Psoas muscle (tissue), 8 donors: Measurements from ENCODE around the gene ROBO2. TPM values are rescaled to one million over a fixed set of nuclear protein-coding genes. Genes with fewer than 3 reads are reported as not detected.

Experiments used
- ATAC-seq, 4 donors: fragments of 200-7000 bp; cut with Tn5 transposase; one replicate each; pipeline ENCODE4 v1.9.1; 2020; ENCODE audit warnings: moderate library complexity in 3 of 4, mild to moderate bottlenecking in 2 of 4
- DNase-seq, 2 donors: peaks; one replicate each; pipeline ENCODE4 v3.0.0-alpha.2; 2020
- H3K27ac ChIP-seq: fragments of 200-600 bp; one replicate; pipeline ENCODE4 v1.8.0; 2022
- H3K27me3 ChIP-seq, 3 donors: fragments of 200-600 bp in 1 of 3; one replicate each; pipeline versions ENCODE4 v1.6.1 to v1.8.0; 2013 to 2022; ENCODE audit warnings: low read length in 2 of 3, mild to moderate bottlenecking in 2 of 3, moderate library complexity in 1 of 3; ENCODE audit not compliant: insufficient read depth in 3 of 3
- H3K36me3 ChIP-seq, 2 donors: fragments of 200-600 bp in 1 of 2; one replicate each; pipeline versions ENCODE4 v1.6.1 to v1.8.0; 2013 to 2022; ENCODE audit warnings: low read depth in 1 of 2, mild to moderate bottlenecking in 1 of 2, moderate library complexity in 1 of 2; ENCODE audit not compliant: insufficient read depth in 1 of 2
- H3K4me1 ChIP-seq: fragments of 200-600 bp; one replicate; pipeline ENCODE4 v1.8.0; 2022
- H3K4me3 ChIP-seq: fragments of 200-600 bp; one replicate; pipeline ENCODE4 v1.8.0; 2022; ENCODE audit warnings: mild to moderate bottlenecking
- H3K9me3 ChIP-seq: fragments of 200-600 bp; one replicate; pipeline ENCODE4 v1.8.0; 2022
- CTCF ChIP-seq: fragments of 200-600 bp; IDR thresholded peaks from one replicate; pipeline ENCODE4 v1.8.0; 2022; ENCODE audit warnings: antibody characterized with exemption
- WGBS, 3 donors: extraction: QIAGEN DNeasy Blood & Tissue Kit; methylation state at CpG; one replicate each; pipeline versions ENCODE4 v1.1.6 to v1.1.7; 2013; 5-methylcytosine and 5-hydroxymethylcytosine counted together
- intact Hi-C, 2 donors: fragments of 100-400 bp; cut with DNase I; formaldehyde crosslinking; loops; one replicate each; pipeline versions ENCODE4 v1.11.0 to v1.14.2; 2022
- polyA plus RNA-seq, 3 donors: library from polyadenylated mRNA; stranded (reverse); fragments of 200-250 nt; gene quantifications; one replicate each; pipeline ENCODE4 v1.2.3, GENCODE V29; 2013
- total RNA-seq, 4 donors: library from RNA; stranded (reverse); fragmentation: NEBNext Ultra II Directional in 2 of 4; extraction: Animal tissue kit (Norgen Biotek cat#: 25700) in 2 of 4; gene quantifications; one replicate each; pipeline versions ENCODE4 v1.2.1 to v1.2.4, GENCODE V29; 2021 to 2023
- donor health status: healthy with polysubstance abuse.
- donor health status: DM: no; HTN: no; CAD: no; lungs with moderate emphysema.
- donor health status: Bipolar disorder and iron deficiency.
- donor health status: healthy.
- donor health status: DM: yes; HTN: yes; CAD: no.
- donor health status: DM: no; HTN: no; CAD: no.
- donor health status: DM: no; HTN: no; CAD: no.
- donor health status: DM: yes; HTN: yes; CAD: no.

Gene ROBO2
- total and polyA plus RNA-seq, 7 donors = 0.03 to 0.39 (median 0.09) TPM; not detected in 1

DNA sequence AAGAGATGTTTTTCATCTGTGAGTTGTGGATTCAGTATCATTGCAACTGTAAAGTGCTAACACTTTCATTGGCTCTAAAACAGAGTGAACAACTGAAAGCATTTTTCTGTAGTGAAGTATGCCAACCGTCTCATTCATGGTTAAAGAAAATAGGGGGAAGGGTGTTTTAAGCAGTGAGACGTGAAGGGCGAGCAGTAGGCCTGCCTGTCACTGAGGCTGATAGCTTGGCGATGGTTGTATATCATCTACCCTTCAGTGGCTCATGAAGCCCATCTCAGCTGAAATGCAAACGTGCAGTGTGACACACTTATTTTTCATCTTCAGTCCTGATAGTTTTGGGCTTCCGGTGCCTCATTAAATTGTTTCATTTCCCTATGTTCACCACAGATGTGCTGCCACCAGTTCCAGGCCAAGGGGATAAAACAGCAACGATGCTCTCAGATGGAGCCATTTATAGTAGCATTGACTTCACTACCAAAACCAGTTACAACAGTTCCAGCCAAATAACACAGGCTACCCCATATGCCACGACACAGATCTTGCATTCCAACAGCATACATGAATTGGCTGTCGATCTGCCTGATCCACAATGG, 562.0 kb downstream of the ROBO2 start:
- Histone ChIP-seq H3K27me3 (no peaks in the 10 kb centered on the region), H3K4me1 (no peaks in the 10 kb centered on the region), H3K27ac (no peak overlapping the region), H3K9me3 (no peaks in the 10 kb centered on the region), H3K4me3 (no peak overlapping the region), H3K36me3 (no peaks in the 10 kb centered on the region)
- DNase-seq (no peak), ATAC-seq (no peak)
- TF ChIP-seq CTCF = no peak
- WGBS, 3 donors = 76 to 79% (median 79%) methylated on average over 9 of the region's 9 CpGs
- intact Hi-C loops = no loop called here

- intact Hi-C loops = no loop called here
- no peak for ATAC-seq
These were observed 562.8 kb downstream of the ROBO2 start for GRCh38 chr3:77602722-77603121.

GRCh38 chr3:77605308-77605707, 565.4 kb downstream of the ROBO2 start:
- H3K36me3 ChIP-seq = no peaks in the 10 kb centered on the region
- no peak for DNase-seq
- no peaks in the 10 kb centered on the region for H3K9me3 ChIP-seq
- no peak overlapping the region for H3K4me3 ChIP-seq
- H3K27ac ChIP-seq = no peak overlapping the region
- 72 to 75% (median 75%) methylated on average over 2 of the region's 2 CpGs for WGBS, 3 donors
- no peaks in the 10 kb centered on the region for H3K27me3 ChIP-seq
- H3K4me1 ChIP-seq = no peaks in the 10 kb centered on the region
- ATAC-seq = no peak
- intact Hi-C loops = no loop called here
- no peak for TF ChIP-seq CTCF

More at GRCh38 chr3:77602722-77603121, 562.8 kb downstream of the ROBO2 start:
- no peak for DNase-seq
- Histone ChIP-seq H3K36me3 (no peaks in the 10 kb centered on the region), H3K27me3 (no peaks in the 10 kb centered on the region), H3K9me3 (no peaks in the 10 kb centered on the region), H3K4me1 (no peaks in the 10 kb centered on the region), H3K27ac (no peak overlapping the region), H3K4me3 (no peak overlapping the region)
- no peak for TF ChIP-seq CTCF
- WGBS, 3 donors = 85 to 90% (median 89%) methylated on average over 3 of the region's 3 CpGs

DNA sequence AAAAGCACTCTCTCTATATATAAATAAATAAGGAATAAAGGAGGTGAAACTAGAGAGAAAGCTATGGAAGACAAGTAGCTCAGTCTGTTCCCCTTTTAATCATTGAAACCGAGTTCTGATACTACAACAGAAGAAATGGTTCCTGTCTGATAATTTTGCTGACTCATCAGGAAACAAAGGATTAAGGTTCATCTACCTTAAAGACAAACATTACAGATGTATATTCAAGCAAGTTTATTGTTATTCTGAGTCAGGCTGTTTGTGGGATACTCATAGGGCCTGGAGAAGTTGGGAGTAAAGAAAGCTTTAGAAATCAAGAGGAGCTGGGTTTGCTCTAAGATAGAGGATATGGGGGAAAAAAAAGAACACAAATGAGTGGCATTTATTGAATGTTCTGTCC, 566.0 kb downstream of the ROBO2 start:
- no peak overlapping the region for H3K27ac ChIP-seq
- H3K4me1 ChIP-seq = no peaks in the 10 kb centered on the region
- ATAC-seq (no peak), DNase-seq (no peak)
- H3K9me3 ChIP-seq = no peaks in the 10 kb centered on the region
- 77 to 81% (median 81%) methylated on average over 1 of the region's 1 CpG for WGBS, 3 donors
- no peaks in the 10 kb centered on the region for H3K36me3 ChIP-seq
- no peak overlapping the region for H3K4me3 ChIP-seq
- intact Hi-C loops = no loop called here
- TF ChIP-seq CTCF = no peak
- H3K27me3 ChIP-seq = no peaks in the 10 kb centered on the region

DNA sequence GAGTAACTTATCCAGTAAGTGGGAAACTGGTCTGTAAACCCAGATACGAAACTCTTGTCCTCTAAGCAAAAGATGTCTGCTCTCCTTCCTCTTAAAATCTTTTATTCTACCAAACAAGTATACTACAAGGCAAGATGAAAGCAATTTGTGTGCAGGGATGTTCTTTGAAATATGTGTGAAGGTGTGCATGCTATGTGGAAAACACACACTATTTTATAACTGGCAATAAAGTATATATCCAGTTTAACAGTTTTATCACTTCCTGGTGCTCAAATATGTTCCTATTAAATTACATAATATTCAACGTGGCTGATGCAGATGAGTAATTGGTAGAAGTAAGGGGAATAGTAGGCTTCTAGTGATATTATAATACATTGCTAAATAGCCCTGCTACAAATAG, 566.5 kb downstream of the ROBO2 start:
- no peaks in the 10 kb centered on the region for H3K4me1 ChIP-seq
- no peaks in the 10 kb centered on the region for H3K9me3 ChIP-seq
- no peaks in the 10 kb centered on the region for H3K36me3 ChIP-seq
- no peak for DNase-seq
- no peak overlapping the region for H3K4me3 ChIP-seq
- no peaks in the 10 kb centered on the region for H3K27me3 ChIP-seq
- 48 to 59% (median 50%) methylated on average over 2 of the region's 2 CpGs for WGBS, 3 donors
- intact Hi-C loops = no loop called here
- H3K27ac ChIP-seq = no peak overlapping the region
- no peak for TF ChIP-seq CTCF
- ATAC-seq = no peak
